Liver (tissue), 3 donors: ENCODE results near the gene NDUFAF5.

ENCODE experiments used
- FOXA1 ChIP-seq: IDR thresholded peaks from 2 replicates; pipeline ENCODE4 v1.6.1; 2016; ENCODE audit warnings: antibody characterized with exemption
- GABPA ChIP-seq, 2 donors: IDR thresholded peaks in 1 of 2; conservative IDR thresholded peaks in 1 of 2; 2 replicates each; pipeline ENCODE4 v1.6.1; 2016; ENCODE audit warnings: antibody characterized with exemption in 2 of 2, mild to moderate bottlenecking in 1 of 2, moderate library complexity in 1 of 2
- JUND ChIP-seq, 2 donors: IDR thresholded peaks; 2 replicates each; pipeline ENCODE4 v1.6.1; 2016; ENCODE audit warnings: antibody characterized with exemption in 2 of 2
- RXRA ChIP-seq, 2 donors: IDR thresholded peaks; 2 replicates each; pipeline ENCODE4 v1.6.1; 2017 to 2018; ENCODE audit warnings: antibody characterized with exemption in 2 of 2, mild to moderate bottlenecking in 1 of 2
- SP1 ChIP-seq: IDR thresholded peaks from 2 replicates; pipeline ENCODE4 v1.6.1; 2018; ENCODE audit warnings: antibody characterized with exemption, mild to moderate bottlenecking
- TAF1 ChIP-seq: conservative IDR thresholded peaks from 2 replicates; pipeline ENCODE4 v1.6.1; 2016; ENCODE audit warnings: antibody characterized with exemption, mild to moderate bottlenecking
- YY1 ChIP-seq: IDR thresholded peaks from 2 replicates; pipeline ENCODE4 v1.6.1; 2016; ENCODE audit warnings: antibody characterized with exemption, mild to moderate bottlenecking
- TF ChIP-seq, protein P1 (sequence below): fragments of 150-350 bp; IDR thresholded peaks from 2 replicates; pipeline ENCODE4 v1.5.1; 2017; ENCODE audit warnings: improper control_type of control experiment, low read depth, low read length; ENCODE audit not compliant: missing input control
- TF ChIP-seq, protein P2 (sequence below): IDR thresholded peaks from 2 replicates; pipeline ENCODE4 v1.6.1; 2016; ENCODE audit warnings: antibody characterized with exemption, mild to moderate bottlenecking
- TF ChIP-seq, protein P3 (sequence below): IDR thresholded peaks from 2 replicates; pipeline ENCODE4 v1.6.1; 2016; ENCODE audit warnings: antibody characterized with exemption
- donor health status: healthy.
- donor health status: healthy.

DNA sequence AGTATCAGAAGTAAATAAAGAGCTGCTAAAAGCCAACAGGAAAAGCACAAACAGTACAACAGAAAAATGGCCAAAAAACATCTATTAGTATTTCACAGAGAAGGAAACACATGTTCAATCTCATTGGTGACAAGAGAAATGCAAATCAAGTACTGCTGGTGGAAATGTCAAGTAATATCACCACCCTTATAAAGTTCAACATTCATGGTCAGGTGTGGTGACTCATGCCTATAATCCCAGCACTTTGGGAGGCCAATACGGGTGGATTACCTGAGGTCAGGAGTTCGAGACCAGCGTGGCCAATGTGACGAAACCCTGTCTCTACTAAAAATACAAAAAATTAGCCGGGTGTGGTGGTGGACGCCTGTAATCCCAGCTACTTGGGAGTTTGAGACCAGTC lies 42.9 kb upstream of the NDUFAF5 start:
- TF ChIP-seq, protein P1, sequence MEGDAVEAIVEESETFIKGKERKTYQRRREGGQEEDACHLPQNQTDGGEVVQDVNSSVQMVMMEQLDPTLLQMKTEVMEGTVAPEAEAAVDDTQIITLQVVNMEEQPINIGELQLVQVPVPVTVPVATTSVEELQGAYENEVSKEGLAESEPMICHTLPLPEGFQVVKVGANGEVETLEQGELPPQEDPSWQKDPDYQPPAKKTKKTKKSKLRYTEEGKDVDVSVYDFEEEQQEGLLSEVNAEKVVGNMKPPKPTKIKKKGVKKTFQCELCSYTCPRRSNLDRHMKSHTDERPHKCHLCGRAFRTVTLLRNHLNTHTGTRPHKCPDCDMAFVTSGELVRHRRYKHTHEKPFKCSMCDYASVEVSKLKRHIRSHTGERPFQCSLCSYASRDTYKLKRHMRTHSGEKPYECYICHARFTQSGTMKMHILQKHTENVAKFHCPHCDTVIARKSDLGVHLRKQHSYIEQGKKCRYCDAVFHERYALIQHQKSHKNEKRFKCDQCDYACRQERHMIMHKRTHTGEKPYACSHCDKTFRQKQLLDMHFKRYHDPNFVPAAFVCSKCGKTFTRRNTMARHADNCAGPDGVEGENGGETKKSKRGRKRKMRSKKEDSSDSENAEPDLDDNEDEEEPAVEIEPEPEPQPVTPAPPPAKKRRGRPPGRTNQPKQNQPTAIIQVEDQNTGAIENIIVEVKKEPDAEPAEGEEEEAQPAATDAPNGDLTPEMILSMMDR = no peak
- TF ChIP-seq GABPA (IDR thresholded peaks at IDR 0.05 in 1 of 2, conservative IDR thresholded peaks at IDR 0.05 in 1 of 2) (no peak), SP1 (no peak), RXRA (IDR thresholded peaks at IDR 0.05) (no peak), TAF1 (no peak), FOXA1 (no peak), JUND (IDR thresholded peaks at IDR 0.05) (no peak), YY1 (no peak)
- TF ChIP-seq, protein P2, sequence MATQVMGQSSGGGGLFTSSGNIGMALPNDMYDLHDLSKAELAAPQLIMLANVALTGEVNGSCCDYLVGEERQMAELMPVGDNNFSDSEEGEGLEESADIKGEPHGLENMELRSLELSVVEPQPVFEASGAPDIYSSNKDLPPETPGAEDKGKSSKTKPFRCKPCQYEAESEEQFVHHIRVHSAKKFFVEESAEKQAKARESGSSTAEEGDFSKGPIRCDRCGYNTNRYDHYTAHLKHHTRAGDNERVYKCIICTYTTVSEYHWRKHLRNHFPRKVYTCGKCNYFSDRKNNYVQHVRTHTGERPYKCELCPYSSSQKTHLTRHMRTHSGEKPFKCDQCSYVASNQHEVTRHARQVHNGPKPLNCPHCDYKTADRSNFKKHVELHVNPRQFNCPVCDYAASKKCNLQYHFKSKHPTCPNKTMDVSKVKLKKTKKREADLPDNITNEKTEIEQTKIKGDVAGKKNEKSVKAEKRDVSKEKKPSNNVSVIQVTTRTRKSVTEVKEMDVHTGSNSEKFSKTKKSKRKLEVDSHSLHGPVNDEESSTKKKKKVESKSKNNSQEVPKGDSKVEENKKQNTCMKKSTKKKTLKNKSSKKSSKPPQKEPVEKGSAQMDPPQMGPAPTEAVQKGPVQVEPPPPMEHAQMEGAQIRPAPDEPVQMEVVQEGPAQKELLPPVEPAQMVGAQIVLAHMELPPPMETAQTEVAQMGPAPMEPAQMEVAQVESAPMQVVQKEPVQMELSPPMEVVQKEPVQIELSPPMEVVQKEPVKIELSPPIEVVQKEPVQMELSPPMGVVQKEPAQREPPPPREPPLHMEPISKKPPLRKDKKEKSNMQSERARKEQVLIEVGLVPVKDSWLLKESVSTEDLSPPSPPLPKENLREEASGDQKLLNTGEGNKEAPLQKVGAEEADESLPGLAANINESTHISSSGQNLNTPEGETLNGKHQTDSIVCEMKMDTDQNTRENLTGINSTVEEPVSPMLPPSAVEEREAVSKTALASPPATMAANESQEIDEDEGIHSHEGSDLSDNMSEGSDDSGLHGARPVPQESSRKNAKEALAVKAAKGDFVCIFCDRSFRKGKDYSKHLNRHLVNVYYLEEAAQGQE = no peak
- TF ChIP-seq, protein P3, sequence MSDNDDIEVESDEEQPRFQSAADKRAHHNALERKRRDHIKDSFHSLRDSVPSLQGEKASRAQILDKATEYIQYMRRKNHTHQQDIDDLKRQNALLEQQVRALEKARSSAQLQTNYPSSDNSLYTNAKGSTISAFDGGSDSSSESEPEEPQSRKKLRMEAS = no peak
